Measurements from ENCODE around the gene LIMS2. TPM values are rescaled to one million over a fixed set of nuclear protein-coding genes. Genes with fewer than 3 reads are reported as not detected.

LIMS2 gene
- total RNA-seq, 2 experiments from 2014 or later = 6.1 to 7.0 TPM

GRCh38 chr2:127657232-127657595, 18.1 kb downstream of the LIMS2 start:
- Mint-ChIP-seq H3K4me1 (ENCODE audit: low read depth) (no peaks in the 10 kb centered on the region), H3K27me3 (peaks cover 23% of the 10 kb centered on the region), H3K36me3 (ENCODE audit: low read depth) (no peaks in the 10 kb centered on the region), H3K27ac (no peak overlapping the region), H3K4me3 (no peak overlapping the region), H3K9me3 (no peaks in the 10 kb centered on the region)
- Histone ChIP-seq H3K9me3 (ENCODE audit: control insufficient read depth in 1 of 2, insufficient read depth in 1 of 2, low read length in 2 of 2) (peaks cover 0 to 8% of the 10 kb centered on the region in 2 experiments), H3K27me3 (ENCODE audit: control insufficient read depth in 1 of 2, insufficient read depth in 2 of 2, low read length in 2 of 2) (peaks cover 3 to 4% of the 10 kb centered on the region in 2 experiments), H3K27ac (ENCODE audit: low read depth in 1 of 2, low read length in 2 of 2) (no peak overlapping the region), H3K4me1 (ENCODE audit: insufficient read depth, low read length) (no peaks in the 10 kb centered on the region), H3K4me3 (ENCODE audit: low read length) (no peak overlapping the region), H3K36me3 (ENCODE audit: insufficient read depth, low read length) (no peaks in the 10 kb centered on the region)
- ChIA-PET CTCF (no interaction called here), POLR2A (no interaction called here)
- ATAC-seq (ENCODE audit: poor library complexity) (no peak), DNase-seq (no peak)
- TF ChIP-seq, protein P1, sequence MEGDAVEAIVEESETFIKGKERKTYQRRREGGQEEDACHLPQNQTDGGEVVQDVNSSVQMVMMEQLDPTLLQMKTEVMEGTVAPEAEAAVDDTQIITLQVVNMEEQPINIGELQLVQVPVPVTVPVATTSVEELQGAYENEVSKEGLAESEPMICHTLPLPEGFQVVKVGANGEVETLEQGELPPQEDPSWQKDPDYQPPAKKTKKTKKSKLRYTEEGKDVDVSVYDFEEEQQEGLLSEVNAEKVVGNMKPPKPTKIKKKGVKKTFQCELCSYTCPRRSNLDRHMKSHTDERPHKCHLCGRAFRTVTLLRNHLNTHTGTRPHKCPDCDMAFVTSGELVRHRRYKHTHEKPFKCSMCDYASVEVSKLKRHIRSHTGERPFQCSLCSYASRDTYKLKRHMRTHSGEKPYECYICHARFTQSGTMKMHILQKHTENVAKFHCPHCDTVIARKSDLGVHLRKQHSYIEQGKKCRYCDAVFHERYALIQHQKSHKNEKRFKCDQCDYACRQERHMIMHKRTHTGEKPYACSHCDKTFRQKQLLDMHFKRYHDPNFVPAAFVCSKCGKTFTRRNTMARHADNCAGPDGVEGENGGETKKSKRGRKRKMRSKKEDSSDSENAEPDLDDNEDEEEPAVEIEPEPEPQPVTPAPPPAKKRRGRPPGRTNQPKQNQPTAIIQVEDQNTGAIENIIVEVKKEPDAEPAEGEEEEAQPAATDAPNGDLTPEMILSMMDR (IDR thresholded peaks at IDR 0.05) = no peak
- intact Hi-C loops (cut with DNase I, micrococcal nuclease) = no loop called here

DNA sequence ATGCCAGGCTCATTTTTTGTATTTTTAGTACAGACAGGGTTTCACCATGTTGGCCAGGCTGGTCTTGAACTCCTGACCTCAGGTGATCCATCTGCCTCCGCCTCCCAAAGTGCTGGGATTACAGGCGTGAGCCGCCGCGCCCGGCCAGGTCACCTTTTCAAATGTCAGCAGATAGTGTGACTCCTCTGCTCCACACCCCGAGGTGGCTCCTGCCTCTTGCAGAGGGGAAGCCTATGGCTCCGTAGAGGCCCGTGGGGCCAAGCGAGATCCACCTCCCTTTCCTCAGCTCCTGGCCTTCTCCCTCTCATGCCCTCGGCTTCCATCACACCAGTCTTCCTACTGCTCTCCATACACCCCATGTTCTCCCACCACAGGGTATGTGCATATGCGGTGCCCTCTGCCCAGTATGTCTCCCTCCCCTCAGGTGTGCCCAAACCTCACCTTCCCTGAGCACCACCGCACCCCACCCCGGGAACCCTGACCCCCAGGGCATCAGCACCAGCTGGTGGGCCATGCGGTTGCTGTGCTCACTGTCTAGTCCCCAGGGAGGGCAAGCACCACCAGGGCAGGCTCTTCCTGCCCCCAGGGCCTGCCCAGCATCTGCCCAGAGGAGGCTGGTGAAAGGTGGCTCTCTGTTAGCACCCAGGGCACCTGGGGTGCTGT, 18.6 kb downstream of the LIMS2 start:
- H3K9me3 ChIP-seq (ENCODE audit: control insufficient read depth in 1 of 2, insufficient read depth in 1 of 2, low read length in 2 of 2) = peaks cover 0 to 8% of the 10 kb centered on the region in 2 experiments
- DNase-seq (no peak), ATAC-seq (ENCODE audit: poor library complexity) (no peak)
- H3K36me3 ChIP-seq (ENCODE audit: insufficient read depth, low read length) = no peaks in the 10 kb centered on the region
- H3K36me3 Mint-ChIP-seq (ENCODE audit: low read depth) = no peaks in the 10 kb centered on the region
- peaks cover 0 to under 1% of the 10 kb centered on the region in 2 experiments for H3K27me3 ChIP-seq (ENCODE audit: control insufficient read depth in 1 of 2, insufficient read depth in 2 of 2, low read length in 2 of 2)
- TF ChIP-seq, protein P1 (IDR thresholded peaks at IDR 0.05) = no peak
- H3K4me1 ChIP-seq (ENCODE audit: insufficient read depth, low read length) = no peaks in the 10 kb centered on the region
- H3K27me3 Mint-ChIP-seq = peaks cover 18% of the 10 kb centered on the region
- intact Hi-C loops (cut with DNase I, micrococcal nuclease) = no loop called here
- ChIA-PET POLR2A (interaction anchor here (0.6 kb wide), 1 partner anchor 46 kb away, joined by 3 read pairs; no protein-coding TSS in a partner anchor), CTCF (interaction anchor here (1.6 kb wide), 1 partner anchor 65 kb away, joined by 5 read pairs; no protein-coding TSS in a partner anchor)
- H3K4me3 ChIP-seq (ENCODE audit: low read length) = no peak overlapping the region
- H3K4me1 Mint-ChIP-seq (ENCODE audit: low read depth) = no peaks in the 10 kb centered on the region
- no peaks in the 10 kb centered on the region for H3K9me3 Mint-ChIP-seq
- H3K27ac ChIP-seq (ENCODE audit: low read depth in 1 of 2, low read length in 2 of 2) = no peak overlapping the region
- no peak overlapping the region for H3K27ac Mint-ChIP-seq
- H3K4me3 Mint-ChIP-seq = no peak overlapping the region

- TF ChIP-seq, protein P1 (IDR thresholded peaks at IDR 0.05) = no peak
- Mint-ChIP-seq H3K27me3 (peaks cover 6% of the 10 kb centered on the region), H3K9me3 (no peaks in the 10 kb centered on the region), H3K36me3 (ENCODE audit: low read depth) (no peaks in the 10 kb centered on the region), H3K4me3 (no peak overlapping the region), H3K27ac (no peak overlapping the region), H3K4me1 (ENCODE audit: low read depth) (no peaks in the 10 kb centered on the region)
- ChIA-PET CTCF (interaction anchor here (1.6 kb wide), 1 partner anchor 64 kb away, joined by 5 read pairs; no protein-coding TSS in a partner anchor), POLR2A (no interaction called here)
- Histone ChIP-seq H3K4me1 (ENCODE audit: insufficient read depth, low read length) (no peaks in the 10 kb centered on the region), H3K4me3 (ENCODE audit: low read length) (no peak overlapping the region), H3K36me3 (ENCODE audit: insufficient read depth, low read length) (no peaks in the 10 kb centered on the region), H3K9me3 (ENCODE audit: control insufficient read depth in 1 of 2, insufficient read depth in 1 of 2, low read length in 2 of 2) (peaks cover 0 to 8% of the 10 kb centered on the region in 2 experiments), H3K27me3 (ENCODE audit: control insufficient read depth in 1 of 2, insufficient read depth in 2 of 2, low read length in 2 of 2) (no peaks in the 10 kb centered on the region), H3K27ac (ENCODE audit: low read depth in 1 of 2, low read length in 2 of 2) (no peak overlapping the region)
- intact Hi-C loops (cut with DNase I, micrococcal nuclease) = no loop called here
- ATAC-seq (ENCODE audit: poor library complexity) (no peak), DNase-seq (no peak)
Measured at GRCh38 chr2:127655209-127656073, 19.9 kb downstream of the LIMS2 start.
